GM10248 (cell line): ENCODE data around the gene PTPN3.

Source experiments
- CTCF ChIA-PET: fragments of 300-600 bp; sonication (Branson Sonifier 250); formaldehyde crosslinking; extraction: SDS; loops from one replicate; lab custom pipeline; 2021; ENCODE audit warnings: antibody characterized with exemption; lab: Yijun Ruan, JAX
- POLR2A ChIA-PET: fragments of 350-650 bp; sonication (Branson Sonifier 250); formaldehyde crosslinking; extraction: SDS; loops from one replicate; lab custom pipeline; 2020; ENCODE audit warnings: antibody characterized with exemption; lab: Yijun Ruan, JAX
- DNase-seq: peaks from one replicate; pipeline ENCODE4 v3.0.0; 2012; ENCODE audit errors: extremely low spot score
- CTCF ChIP-seq: IDR thresholded peaks from 2 replicates; pipeline ENCODE4 v1.5.1; 2012; ENCODE audit warnings: mild to moderate bottlenecking, low read depth; ENCODE audit errors: extremely low read depth, missing control alignments, control extremely low read depth

The PTPN3 gene

GRCh38 chr9:109474170-109474569 lies 23.9 kb downstream of the PTPN3 start:
- CTCF ChIA-PET, result interaction anchor here (1.7 kb wide), 1 partner anchor 33 kb away, joined by 7 read pairs; no protein-coding TSS in a partner anchor

GRCh38 chr9:109473329-109473728 lies 24.8 kb downstream of the PTPN3 start:
- POLR2A ChIA-PET, result no interaction called here
- CTCF ChIA-PET, result interaction anchor here (0.7 kb wide), 1 partner anchor 10 kb away, joined by 3 read pairs; no protein-coding TSS in a partner anchor
- DNase-seq, result no peak
- no peak for TF ChIP-seq CTCF

More at GRCh38 chr9:109474170-109474569, 23.9 kb downstream of the PTPN3 start:
- POLR2A ChIA-PET, result no interaction called here
- no peak for DNase-seq
- no peak for TF ChIP-seq CTCF

- POLR2A ChIA-PET, result no interaction called here
- CTCF ChIA-PET, result interaction anchor here (1.6 to 5.0 kb wide), 2 partner anchors 12 to 34 kb away, joined by 3 to 19 read pairs; no protein-coding TSS in a partner anchor
- TF ChIP-seq CTCF, result no peak
- DNase-seq, result no peak
Measured at GRCh38 chr9:109471475-109472393, 26.4 kb downstream of the PTPN3 start.

GRCh38 chr9:109469646-109470358 lies 28.3 kb downstream of the PTPN3 start:
- TF ChIP-seq CTCF, result peak; percentile 93
- peak; percentile 78 for DNase-seq
- ChIA-PET CTCF (interaction anchor here (0.7 to 5.0 kb wide), 46 partner anchors 8 to 830 kb away, joined by 3 to 70 read pairs (median 4); no protein-coding TSS in a partner anchor), POLR2A (no interaction called here)

- ChIA-PET POLR2A (no interaction called here), CTCF (interaction anchor here (0.8 to 5.0 kb wide), 17 partner anchors 10 to 285 kb away, joined by 3 to 70 read pairs (median 7); no protein-coding TSS in a partner anchor)
- no peak for TF ChIP-seq CTCF
- no peak for DNase-seq
Measured at GRCh38 chr9:109468927-109469326, 29.2 kb downstream of the PTPN3 start.

GRCh38 chr9:109467936-109468335 lies 30.2 kb downstream of the PTPN3 start:
- ChIA-PET POLR2A (no interaction called here), CTCF (interaction anchor here (1.2 to 5.0 kb wide), 5 partner anchors 9 to 46 kb away, joined by 3 to 70 read pairs (median 19); no protein-coding TSS in a partner anchor)
- no peak for DNase-seq
- TF ChIP-seq CTCF, result no peak
